HCT116 (cell line): ENCODE results near the gene HSPA12A. TPM values are rescaled to one million over a fixed set of nuclear protein-coding genes. Genes with fewer than 3 reads are reported as not detected.

Experiments used
- ATAC-seq: fragments of 200-7000 bp; cut with Tn5 transposase; 2 replicates; pipeline ENCODE4 v1.9.1; 2020; ENCODE audit warnings: mild to moderate bottlenecking, moderate library complexity
- BruUV-seq: library from RNA; stranded (reverse); fragments of 400-500 nt; replicated peaks from 2 replicates; lab custom pipeline; 2021; lab: Mats Ljungman, UMichigan
- CTCF ChIA-PET: fragments of 300-600 bp; sonication (Branson Sonifier 250); formaldehyde crosslinking; loops from one replicate; lab custom pipeline; 2021; ENCODE audit warnings: antibody characterized with exemption; lab: Charles Lee
- POLR2A ChIA-PET: fragments of 300-600, 350-600 bp; sonication (Branson Sonifier 250); formaldehyde crosslinking; loops from one replicate; lab custom pipeline; 2021; ENCODE audit warnings: antibody characterized with exemption; lab: Charles Lee
- RAD21 ChIA-PET, 2 experiments: fragments of 300-600 bp; sonication (Branson Sonifier 250); formaldehyde crosslinking; loops; one replicate each; lab custom pipeline; 2023; ENCODE audit warnings: low total read pairs in 2 of 2; ENCODE audit not compliant: uncharacterized antibody in 2 of 2, unreplicated experiment in 2 of 2, low non-redundant PET in 1 of 2; lab: Charles Lee
- DNase-seq: peaks from one replicate; pipeline ENCODE4 v3.0.0-alpha.2; 2010; ENCODE audit warnings: low read depth, low spot score
- H2AFZ ChIP-seq: fragments of 200-600 bp; shearing (Covaris generic), sonication (generic); 2 replicates; pipeline ENCODE4 v1.6.1; 2017; ENCODE audit warnings: low read depth, mixed run types, mixed read lengths, antibody characterized with exemption, low read length; ENCODE audit not compliant: poor library complexity, severe bottlenecking
- H3K27ac ChIP-seq: 2 replicates; pipeline ENCODE4 v1.5.1; 2012; ENCODE audit warnings: low read depth, low read length
- H3K27me3 ChIP-seq: fragments of 200-600 bp; sonication (generic); 2 replicates; pipeline ENCODE4 v1.6.1; 2016; ENCODE audit warnings: mixed run types, low read length, mixed read lengths; ENCODE audit not compliant: insufficient read depth
- H3K36me3 ChIP-seq, 2 experiments: fragments of 200-500 bp in 1 of 2; fragments of 200-600 bp in 1 of 2; sonication (Bioruptor generic) in 1 of 2; sonication (generic) in 1 of 2; 2 replicates each; pipeline versions ENCODE4 v1.5.1 to v1.6.1; 2014 to 2016; ENCODE audit warnings: low read length in 2 of 2, inconsistent platforms in 1 of 2, mixed read lengths in 1 of 2, mixed run types in 1 of 2; ENCODE audit not compliant: insufficient read depth in 2 of 2, control insufficient read depth in 1 of 2
- H3K4me1 ChIP-seq, 2 experiments: fragments of 200-600 bp in 1 of 2; sonication (generic) in 1 of 2; 2 replicates each; pipeline versions ENCODE4 v1.5.1 to v1.6.1; 2012 to 2017; ENCODE audit warnings: low read length in 2 of 2, inconsistent platforms in 1 of 2, mild to moderate bottlenecking in 1 of 2, mixed read lengths in 1 of 2, mixed run types in 1 of 2, moderate library complexity in 1 of 2; ENCODE audit not compliant: insufficient read depth in 2 of 2, control insufficient read depth in 1 of 2
- H3K4me2 ChIP-seq: fragments of 200-600 bp; sonication (generic); 2 replicates; pipeline ENCODE4 v1.6.1; 2017; ENCODE audit warnings: mixed run types, low read length, mixed read lengths
- H3K4me3 ChIP-seq, 2 experiments: fragments of 200-600 bp in 1 of 2; sonication (generic) in 1 of 2; replicated peaks in 1 of 2; 2 replicates each; pipeline ENCODE4 v1.5.1; 2011 to 2016; ENCODE audit warnings: low read length in 2 of 2, control low read depth in 1 of 2, low read depth in 1 of 2, mild to moderate bottlenecking in 1 of 2, mixed read lengths in 1 of 2, mixed run types in 1 of 2
- H3K79me2 ChIP-seq: fragments of 200-600 bp; sonication (generic); 2 replicates; pipeline ENCODE4 v1.6.1; 2017; ENCODE audit warnings: mild to moderate bottlenecking, mixed run types, low read length, moderate library complexity, mixed read lengths; ENCODE audit not compliant: insufficient read depth
- H3K9ac ChIP-seq: fragments of 200-600 bp; sonication (generic); 2 replicates; pipeline ENCODE4 v1.6.1; 2016; ENCODE audit warnings: low read length, mixed read lengths
- H3K9me2 ChIP-seq: fragments of 200-600 bp; sonication (generic), shearing (Covaris generic); 2 replicates; pipeline ENCODE4 v1.6.1; 2017; ENCODE audit warnings: mixed run types, mild to moderate bottlenecking, moderate library complexity; ENCODE audit not compliant: insufficient read depth
- H3K9me3 ChIP-seq, 2 experiments: fragments of 200-500 bp in 1 of 2; fragments of 200-600 bp in 1 of 2; sonication (Bioruptor generic) in 1 of 2; sonication (generic) in 1 of 2; 2 replicates each; pipeline ENCODE4 v1.6.1; 2014 to 2017; ENCODE audit warnings: low read length in 2 of 2, mixed read lengths in 2 of 2, inconsistent platforms in 1 of 2, low read depth in 1 of 2, mild to moderate bottlenecking in 1 of 2, mixed run types in 1 of 2, moderate library complexity in 1 of 2; ENCODE audit not compliant: control insufficient read depth in 1 of 2, insufficient read depth in 1 of 2
- H4K20me1 ChIP-seq: fragments of 200-600 bp; sonication (generic), shearing (Covaris generic); 2 replicates; pipeline ENCODE4 v1.6.1; 2017; ENCODE audit warnings: mixed run types, mild to moderate bottlenecking, moderate library complexity; ENCODE audit not compliant: insufficient read depth
- EGR1 ChIP-seq: IDR thresholded peaks from 2 replicates; pipeline ENCODE4 v1.6.1; 2012; ENCODE audit warnings: low read depth
- ELF1 ChIP-seq: IDR thresholded peaks from 2 replicates; pipeline ENCODE4 v1.6.1; 2012; ENCODE audit warnings: low read depth, borderline replicate concordance
- EZH2phosphoT487 ChIP-seq: fragments of 200-600 bp; IDR thresholded peaks from 2 replicates; pipeline ENCODE4 v1.6.1; 2018; ENCODE audit warnings: antibody characterized with exemption, borderline replicate concordance
- FOSL1 ChIP-seq: IDR thresholded peaks from 2 replicates; pipeline ENCODE4 v1.6.1; 2012; ENCODE audit warnings: low read depth
- POLR2AphosphoS5 ChIP-seq: IDR thresholded peaks from 2 replicates; pipeline ENCODE4 v1.6.1; 2011; ENCODE audit warnings: mild to moderate bottlenecking, low read depth, low read length, moderate library complexity
- SIN3A ChIP-seq: IDR thresholded peaks from 2 replicates; pipeline ENCODE4 v1.6.1; 2012; ENCODE audit warnings: low read depth
- SRF ChIP-seq: IDR thresholded peaks from 2 replicates; pipeline ENCODE4 v1.6.1; 2012; ENCODE audit warnings: low read depth
- intact Hi-C: fragments of 100-400 bp; cut with micrococcal nuclease; formaldehyde crosslinking; loops from 2 replicates; pipeline ENCODE4 v1.10.0; 2022
- total RNA-seq: library from RNA; stranded (reverse); gene quantifications from one replicate; pipeline ENCODE4 v1.2.1, GENCODE V29; 2021; ENCODE audit not compliant: unreplicated experiment
- TF ChIP-seq, protein P1 (sequence below): IDR thresholded peaks from 2 replicates; pipeline ENCODE4 v1.6.1; 2012; ENCODE audit warnings: low read depth

HSPA12A gene
- total RNA-seq, 1 experiment from 2014 or later = 19.8 TPM

DNA sequence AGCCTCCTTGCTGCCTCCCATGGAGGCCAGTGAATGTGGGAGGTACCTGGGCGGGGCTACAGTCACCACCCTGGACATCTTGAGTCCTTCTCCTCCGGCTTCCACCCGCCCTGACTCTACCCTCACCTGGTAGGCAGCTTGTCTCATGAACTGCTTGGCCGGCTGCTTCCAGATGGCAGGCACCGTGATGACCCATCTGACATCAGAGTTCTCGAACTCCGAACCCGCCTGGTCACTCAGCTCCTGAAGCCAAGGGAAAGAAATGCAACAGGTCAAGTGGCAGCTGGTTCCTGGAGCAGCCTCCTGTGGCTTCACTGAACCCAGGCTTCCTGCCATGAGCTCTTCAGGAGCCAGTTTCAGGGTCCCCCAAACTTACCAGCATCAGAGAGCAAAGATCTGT, 50.1 kb downstream of the HSPA12A start (continued):
- TF ChIP-seq, protein P1, sequence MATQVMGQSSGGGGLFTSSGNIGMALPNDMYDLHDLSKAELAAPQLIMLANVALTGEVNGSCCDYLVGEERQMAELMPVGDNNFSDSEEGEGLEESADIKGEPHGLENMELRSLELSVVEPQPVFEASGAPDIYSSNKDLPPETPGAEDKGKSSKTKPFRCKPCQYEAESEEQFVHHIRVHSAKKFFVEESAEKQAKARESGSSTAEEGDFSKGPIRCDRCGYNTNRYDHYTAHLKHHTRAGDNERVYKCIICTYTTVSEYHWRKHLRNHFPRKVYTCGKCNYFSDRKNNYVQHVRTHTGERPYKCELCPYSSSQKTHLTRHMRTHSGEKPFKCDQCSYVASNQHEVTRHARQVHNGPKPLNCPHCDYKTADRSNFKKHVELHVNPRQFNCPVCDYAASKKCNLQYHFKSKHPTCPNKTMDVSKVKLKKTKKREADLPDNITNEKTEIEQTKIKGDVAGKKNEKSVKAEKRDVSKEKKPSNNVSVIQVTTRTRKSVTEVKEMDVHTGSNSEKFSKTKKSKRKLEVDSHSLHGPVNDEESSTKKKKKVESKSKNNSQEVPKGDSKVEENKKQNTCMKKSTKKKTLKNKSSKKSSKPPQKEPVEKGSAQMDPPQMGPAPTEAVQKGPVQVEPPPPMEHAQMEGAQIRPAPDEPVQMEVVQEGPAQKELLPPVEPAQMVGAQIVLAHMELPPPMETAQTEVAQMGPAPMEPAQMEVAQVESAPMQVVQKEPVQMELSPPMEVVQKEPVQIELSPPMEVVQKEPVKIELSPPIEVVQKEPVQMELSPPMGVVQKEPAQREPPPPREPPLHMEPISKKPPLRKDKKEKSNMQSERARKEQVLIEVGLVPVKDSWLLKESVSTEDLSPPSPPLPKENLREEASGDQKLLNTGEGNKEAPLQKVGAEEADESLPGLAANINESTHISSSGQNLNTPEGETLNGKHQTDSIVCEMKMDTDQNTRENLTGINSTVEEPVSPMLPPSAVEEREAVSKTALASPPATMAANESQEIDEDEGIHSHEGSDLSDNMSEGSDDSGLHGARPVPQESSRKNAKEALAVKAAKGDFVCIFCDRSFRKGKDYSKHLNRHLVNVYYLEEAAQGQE = no peak
- TF ChIP-seq SRF = no peak

DNA sequence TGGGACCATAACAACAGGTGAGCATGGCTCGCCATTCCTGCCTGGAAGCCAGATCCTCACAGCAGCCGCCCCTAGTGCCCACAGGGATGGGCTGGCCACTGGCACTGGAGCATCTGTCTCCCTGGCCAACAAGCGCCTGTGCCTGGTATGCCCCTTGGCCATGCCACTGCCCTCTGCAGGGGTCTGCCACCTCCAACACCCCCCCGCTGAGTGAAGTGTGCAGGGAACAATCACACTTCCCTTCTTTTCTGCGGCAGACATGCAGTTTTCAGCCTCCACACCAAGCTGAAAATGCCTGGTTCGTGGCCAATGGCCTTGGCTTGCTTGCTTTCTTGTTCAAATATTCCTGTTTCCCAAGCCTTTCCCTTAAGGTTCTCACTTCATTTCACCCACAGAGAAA, 50.7 kb downstream of the HSPA12A start:
- Histone ChIP-seq H3K4me3 (no peak overlapping the region), H3K9me3 (no peaks in the 10 kb centered on the region), H2AFZ (no peak overlapping the region), H3K79me2 (no peaks in the 10 kb centered on the region), H3K4me1 (peaks cover 0 to 12% of the 10 kb centered on the region in 2 experiments; a peak in 2 of 4 replicates), H3K27me3 (no peaks in the 10 kb centered on the region), H3K36me3 (peaks cover 0 to 3% of the 10 kb centered on the region in 2 experiments; a peak in 1 of 4 replicates), H3K9me2 (no peaks in the 10 kb centered on the region), H3K9ac (no peak overlapping the region), H3K4me2 (no peak overlapping the region), H3K27ac (no peak overlapping the region), H4K20me1 (no peaks in the 10 kb centered on the region)
- BruUV-seq = no TSS peak
- CTCF ChIA-PET = interaction anchor here (2.2 kb wide), 1 partner anchor 10 kb away, joined by 8 read pairs; no protein-coding TSS in a partner anchor
- ATAC-seq (no peak), DNase-seq (no peak)
- intact Hi-C loops = no loop called here
- POLR2A ChIA-PET = no interaction called here
- RAD21 ChIA-PET = no interaction called here
- TF ChIP-seq POLR2AphosphoS5 (no peak), EZH2phosphoT487 (no peak), ELF1 (no peak), SIN3A (no peak), EGR1 (no peak), FOSL1 (no peak)
